Lung microvascular endothelial cell (primary cell): ENCODE data around the gene C11orf58. TPM values are rescaled to one million over a fixed set of nuclear protein-coding genes. Genes with fewer than 3 reads are reported as not detected.

Experiments used
- DNase-seq, 2 donors: peaks; one replicate each; pipeline versions ENCODE4 v3.0.0 to v3.0.0-alpha.2; 2010; ENCODE audit warnings: low read depth in 2 of 2
- total RNA-seq: library from RNA; depleted of rRNA; stranded (reverse); fragments of >200 nt; gene quantifications from 2 replicates; pipeline ENCODE4 v1.2.1, GENCODE V29; 2014

The C11orf58 gene
- total RNA-seq, 1 donor from 2014 or later, result 165 TPM

DNA sequence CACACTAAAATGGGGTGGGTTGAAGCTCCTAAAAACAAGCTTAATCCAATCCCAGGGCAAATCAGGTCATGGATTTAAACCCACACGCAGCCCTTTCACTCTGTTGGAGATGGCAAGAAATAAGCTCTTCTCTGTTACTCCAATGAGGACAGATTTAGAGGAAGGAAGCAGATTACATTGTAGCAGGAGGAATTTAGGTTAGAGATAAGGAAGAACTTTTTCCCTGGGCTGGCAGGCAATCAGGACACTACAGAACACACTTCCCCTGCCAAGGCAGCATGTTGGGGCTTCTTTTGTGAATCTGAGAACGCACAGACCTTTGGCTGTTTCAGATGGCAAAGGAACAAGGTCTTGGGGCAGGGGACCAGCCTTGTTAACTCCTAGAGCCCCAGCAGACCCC is 46.2 kb downstream of the C11orf58 start:
- DNase-seq, result no peak

DNA sequence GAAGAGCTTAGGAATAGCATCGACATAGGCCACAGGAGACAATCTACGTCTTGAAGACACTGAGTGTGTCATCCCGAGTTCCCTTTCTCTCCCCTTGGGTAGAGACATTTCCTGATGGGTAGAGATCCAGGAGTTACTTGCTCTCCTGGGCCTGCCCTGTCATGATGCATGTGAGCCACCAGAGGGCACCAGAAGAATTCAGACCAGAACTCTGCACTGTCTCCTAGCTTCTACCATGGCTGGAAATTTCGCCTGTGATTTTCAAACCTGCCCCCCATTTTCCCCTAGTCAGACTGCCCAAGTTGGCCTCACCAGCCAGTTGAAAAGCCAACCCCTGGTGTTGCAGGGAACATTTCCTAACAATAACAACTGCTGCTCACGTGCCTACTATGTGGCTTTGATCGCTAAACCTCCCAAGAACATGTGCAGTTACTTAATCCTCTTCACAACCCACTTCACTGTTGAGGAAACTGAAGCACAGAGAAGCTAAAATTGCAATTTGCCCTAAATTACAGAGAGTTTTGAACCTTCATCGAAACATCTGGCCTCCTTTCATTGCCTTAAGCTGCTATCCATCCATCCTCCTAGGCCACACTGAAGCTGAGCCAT is 47.2 kb downstream of the C11orf58 start:
- peak; percentile 80 to 86 for DNase-seq

DNA sequence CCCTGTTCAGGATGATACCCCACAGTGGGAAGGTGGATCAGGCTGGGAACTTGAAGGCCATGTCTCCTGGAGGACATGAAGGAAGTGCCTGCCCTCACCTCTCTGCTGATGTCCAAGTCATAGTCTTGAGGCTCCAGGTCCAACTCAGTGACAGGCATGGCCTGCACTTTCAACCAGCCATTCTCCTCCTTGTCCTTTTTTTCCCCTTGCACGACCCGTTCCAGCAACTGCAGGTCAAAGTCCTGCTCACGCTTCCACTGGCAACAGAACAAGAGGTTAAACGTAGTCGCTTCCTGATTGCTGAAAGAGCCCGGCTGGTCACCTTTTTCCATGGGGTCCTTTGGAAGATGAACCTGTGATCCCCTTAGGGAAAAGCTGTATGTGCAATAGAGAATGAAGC is 47.7 kb downstream of the C11orf58 start:
- DNase-seq, result peak in 1 of 2 donors; percentile 16

DNA sequence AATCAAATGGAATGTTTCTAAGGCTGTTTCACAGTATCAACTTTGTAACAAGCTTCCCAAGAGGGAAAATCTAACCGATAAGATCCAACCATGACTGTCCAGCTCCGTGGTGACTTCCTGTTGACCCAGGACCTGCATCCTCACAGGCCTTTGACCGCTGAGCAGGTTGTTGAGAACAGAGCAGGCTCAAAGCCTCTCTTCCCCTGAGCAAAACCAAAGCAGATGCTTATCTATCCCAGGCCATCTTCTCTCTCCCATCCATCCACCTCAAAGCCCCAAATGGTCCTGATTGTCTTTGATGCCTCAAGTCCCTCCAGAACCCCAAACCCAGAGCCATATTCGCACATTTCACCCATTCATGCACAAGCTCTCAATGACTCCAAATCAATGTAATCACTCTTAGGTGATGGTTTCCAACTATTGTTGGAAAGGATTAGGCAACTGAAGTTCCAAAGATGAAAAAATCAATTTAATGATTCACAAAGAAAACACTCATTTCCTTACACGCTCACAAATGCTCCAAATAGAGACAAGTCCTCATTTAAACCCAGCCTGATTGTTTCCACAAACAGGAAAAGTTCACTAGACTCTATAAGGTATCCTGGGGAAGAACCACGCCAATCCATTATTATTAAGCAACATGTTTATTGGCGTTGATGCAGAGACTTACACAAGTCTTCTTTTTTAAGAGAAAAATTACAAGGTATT is 48.7 kb downstream of the C11orf58 start:
- DNase-seq, result peak; percentile 68 to 79

DNA sequence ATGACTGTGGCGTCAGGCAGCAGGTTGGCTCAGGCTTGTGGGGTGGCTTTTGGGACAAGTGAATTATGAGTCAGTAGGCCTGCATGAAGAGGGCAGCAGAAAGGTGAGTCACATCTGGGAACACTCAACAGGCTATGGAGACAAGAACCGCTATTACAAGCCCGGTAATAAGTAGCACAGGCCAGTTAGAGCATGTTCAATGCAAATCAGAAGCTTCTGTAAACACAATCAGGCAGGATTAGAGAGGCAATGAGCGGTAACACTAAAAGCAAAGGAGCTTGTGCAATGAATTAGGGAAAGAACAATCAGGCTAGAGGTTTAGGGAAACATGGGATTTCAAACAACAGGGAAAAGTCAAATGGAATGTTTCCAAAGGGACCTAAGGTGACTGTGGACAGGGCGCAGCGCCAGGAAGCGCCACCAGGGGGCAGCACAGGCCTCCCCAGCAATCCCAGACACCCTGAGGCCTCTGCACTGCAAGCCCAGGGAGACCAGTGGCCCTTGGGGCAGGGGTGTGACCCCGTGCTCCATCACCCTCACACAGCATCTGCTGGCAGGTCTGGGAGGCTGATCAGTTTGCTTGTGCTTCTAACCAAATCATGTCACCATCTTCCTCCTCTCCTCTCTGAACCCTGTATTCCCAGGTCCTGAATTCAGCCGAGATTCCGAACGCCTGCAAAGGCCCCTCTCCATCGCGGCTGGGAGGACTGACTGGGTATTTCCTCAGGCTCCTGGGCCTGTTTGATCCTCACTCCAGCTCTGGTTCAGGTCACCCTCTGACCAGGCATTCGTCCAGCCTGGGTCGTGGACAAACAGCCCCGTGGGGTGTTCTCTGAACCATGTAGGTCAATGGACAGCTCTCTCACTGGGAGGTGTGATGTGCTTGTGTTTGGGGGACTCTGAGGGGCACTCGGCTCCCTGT is 50.0 kb downstream of the C11orf58 start:
- DNase-seq, result peak; percentile 73 to 93

DNA sequence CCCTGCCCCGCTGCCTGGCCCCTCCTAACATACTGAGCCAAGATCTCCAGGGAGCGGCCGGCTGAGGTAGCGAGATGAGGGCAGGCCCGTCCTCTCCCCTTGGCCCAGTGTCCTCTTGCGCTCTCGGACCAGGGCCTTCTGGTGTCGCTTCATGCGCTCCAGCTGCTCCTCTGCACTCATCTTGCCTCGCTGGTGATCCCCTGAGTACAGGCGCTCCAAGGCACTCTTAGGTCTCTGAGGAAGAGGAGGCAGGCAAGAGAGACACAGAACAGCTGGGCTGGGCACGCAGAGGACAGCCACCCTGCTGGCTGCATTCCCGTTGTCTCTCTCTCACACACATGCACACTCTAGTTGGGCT is 50.6 kb downstream of the C11orf58 start:
- no peak for DNase-seq

DNA sequence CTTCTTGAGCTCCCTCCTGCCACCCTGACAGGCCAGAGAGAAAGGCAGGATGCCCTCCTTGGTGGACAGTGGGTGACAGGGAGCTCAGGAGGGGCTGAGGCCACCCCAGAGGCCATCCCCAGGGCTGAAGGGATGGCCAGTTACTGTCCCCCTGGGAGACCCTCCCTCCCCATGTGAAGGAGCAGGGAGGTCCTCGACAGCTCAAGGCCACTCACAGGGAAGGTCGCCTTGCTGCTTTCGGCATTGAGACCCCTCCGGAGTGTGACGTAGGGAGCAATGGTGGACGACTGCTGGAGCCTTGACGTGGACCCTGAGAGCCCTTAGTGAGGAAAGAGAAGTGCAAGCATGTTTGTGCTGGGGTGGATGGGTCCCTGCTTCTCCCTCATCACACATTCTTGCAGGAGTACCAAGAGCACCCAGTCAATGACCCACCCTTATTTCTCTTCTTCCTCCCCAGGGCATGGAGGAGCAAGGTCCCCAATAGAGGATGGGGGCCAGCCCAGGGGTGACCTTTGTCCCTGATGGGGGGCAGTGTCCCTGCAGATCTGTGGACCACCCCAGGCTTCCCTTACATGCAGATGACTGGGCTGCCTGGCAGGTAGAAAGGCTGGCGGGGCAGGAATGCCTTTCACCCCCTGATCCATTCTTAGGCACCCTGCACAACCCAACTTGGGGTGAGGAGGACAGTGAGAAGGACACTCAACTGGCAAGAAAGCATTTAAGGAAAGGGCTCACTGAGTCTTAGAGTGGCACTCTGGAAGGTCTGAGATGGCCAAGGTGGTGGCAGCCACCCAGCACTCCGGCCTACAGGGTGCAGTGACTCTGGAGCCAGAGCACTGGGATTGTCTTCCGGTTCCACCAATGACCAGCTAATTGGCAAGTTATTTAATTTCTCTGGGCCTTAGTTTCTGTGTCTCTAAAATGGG is 51.4 kb downstream of the C11orf58 start:
- no peak for DNase-seq

DNA sequence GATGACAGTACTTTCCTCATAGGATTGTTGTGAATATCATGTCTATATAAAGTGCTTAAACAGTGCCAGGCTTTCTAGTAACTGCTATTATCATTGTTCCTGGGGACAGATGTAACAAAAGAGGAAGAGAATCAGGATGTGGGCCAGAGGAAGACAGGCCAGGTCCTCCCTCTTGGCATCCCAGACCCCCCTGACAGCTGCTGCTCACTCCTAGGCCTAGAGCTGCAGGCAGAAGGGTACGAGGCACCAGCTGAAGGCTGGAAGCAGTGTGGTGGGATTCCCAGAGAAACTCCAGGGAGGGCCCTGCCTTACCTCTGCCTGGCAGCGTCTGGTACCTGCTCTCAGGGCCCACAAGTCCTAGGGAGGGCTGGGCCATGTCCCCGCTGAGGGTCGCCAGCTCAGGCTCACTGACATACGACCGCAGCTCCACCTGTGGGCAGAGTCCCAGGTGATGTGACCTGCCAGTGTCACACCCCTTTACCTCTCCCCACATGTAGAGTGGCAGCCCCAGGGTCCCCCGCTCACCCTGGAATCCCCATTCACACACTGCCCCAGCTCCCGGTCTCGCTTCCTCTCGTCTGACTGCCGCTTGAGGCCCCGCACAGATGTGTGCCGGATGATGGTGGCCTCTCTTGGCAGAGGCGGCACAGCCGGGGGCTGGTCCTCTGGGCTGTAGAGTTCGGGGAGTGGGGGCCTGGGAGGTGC is 52.2 kb downstream of the C11orf58 start:
- DNase-seq, result peak in 1 of 2 donors; percentile 38

DNA sequence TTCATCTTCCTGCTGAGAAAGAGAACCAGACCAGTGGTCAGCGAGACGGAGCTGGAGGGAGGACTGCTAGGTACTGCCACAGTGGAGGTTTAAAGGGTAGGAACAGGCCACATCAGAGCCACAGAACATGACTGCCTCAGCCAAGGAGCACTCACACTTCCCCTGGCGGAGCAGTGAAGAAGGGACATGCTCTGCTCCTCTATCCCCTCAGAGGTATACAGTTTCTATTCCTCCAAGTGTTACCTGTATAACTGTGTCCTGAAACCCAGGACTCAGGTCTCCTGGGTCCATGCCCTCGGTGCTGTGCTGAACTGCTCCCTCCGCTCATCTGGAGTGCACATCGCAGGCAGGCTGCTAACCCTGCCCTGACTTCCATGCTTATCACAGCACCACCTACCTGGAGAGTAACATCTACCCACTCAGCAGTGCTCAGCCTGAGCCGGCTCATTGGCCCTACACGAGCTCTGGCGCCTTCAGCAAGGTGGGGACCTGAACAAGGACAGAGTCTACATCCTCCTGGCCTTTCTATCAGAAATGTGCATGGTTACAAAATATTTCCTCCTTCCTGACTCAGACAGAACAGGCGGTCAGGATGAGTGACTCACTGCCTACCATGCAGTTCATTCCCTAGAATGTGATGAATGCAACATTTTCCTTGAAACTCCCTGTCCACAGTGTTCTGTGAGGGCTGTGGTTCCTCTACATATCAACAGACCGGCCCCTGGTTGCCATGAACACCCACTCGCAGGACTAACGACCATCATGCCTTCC is 52.9 kb downstream of the C11orf58 start:
- peak; percentile 94 to 96 for DNase-seq

DNA sequence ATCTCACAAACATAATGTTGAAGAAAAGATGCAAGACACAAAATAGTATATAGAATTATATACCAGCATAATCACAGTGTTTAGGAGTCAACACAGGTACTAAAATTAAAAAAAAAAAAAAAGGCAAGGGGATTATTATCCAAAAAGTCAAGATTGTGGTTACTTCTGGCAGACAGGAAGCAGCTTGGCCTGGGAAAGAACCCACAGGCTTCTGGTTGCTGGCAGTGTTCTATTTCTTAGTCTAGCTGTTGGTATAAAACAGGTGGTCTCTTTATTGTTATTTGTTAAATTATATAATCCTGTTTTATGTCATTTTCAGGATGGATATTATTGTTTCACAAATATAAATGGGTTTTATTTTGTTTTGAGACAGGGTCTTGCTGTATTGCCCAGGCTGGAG is 54.0 kb downstream of the C11orf58 start:
- DNase-seq, result peak in 1 of 2 donors; percentile 72

DNA sequence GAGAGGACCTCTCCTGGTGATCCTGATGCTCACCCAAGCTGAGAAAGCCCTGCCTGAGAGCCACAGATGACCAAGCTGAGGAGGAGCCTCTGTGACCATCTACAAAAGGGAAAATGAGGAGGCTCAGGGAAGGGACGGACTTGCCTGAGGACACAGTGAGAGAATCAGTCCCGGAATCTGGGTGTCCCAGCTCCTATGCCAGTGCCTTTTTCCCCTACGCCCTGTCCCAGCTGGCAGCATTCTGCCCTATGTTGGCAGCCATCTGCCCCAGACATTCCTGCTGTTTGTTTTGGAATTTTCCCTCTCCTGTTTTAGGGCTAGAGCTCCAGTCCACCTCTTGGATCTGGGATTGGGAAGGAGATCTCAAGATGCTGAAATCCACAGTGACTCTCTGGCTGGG is 54.6 kb downstream of the C11orf58 start:
- DNase-seq, result no peak

DNA sequence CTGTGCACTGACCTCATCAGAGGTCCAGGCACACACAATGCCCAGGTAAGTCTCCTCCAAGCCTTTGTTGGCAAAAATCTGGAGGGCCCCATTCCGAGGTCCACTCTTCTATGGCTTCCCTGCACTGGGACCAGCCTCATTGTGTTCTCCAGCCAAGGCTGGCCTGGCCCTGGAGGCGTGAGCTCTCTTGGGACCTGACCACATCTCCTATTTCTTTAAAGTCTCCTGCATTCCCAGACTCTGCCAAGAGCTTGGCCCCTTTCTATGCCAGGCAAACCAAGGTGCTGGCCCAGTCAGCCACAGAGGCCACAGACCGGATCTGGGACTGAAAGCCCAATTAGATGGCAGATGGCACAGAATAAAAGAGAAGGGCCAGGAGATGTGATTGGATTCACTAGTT is 55.1 kb downstream of the C11orf58 start:
- DNase-seq, result no peak

DNA sequence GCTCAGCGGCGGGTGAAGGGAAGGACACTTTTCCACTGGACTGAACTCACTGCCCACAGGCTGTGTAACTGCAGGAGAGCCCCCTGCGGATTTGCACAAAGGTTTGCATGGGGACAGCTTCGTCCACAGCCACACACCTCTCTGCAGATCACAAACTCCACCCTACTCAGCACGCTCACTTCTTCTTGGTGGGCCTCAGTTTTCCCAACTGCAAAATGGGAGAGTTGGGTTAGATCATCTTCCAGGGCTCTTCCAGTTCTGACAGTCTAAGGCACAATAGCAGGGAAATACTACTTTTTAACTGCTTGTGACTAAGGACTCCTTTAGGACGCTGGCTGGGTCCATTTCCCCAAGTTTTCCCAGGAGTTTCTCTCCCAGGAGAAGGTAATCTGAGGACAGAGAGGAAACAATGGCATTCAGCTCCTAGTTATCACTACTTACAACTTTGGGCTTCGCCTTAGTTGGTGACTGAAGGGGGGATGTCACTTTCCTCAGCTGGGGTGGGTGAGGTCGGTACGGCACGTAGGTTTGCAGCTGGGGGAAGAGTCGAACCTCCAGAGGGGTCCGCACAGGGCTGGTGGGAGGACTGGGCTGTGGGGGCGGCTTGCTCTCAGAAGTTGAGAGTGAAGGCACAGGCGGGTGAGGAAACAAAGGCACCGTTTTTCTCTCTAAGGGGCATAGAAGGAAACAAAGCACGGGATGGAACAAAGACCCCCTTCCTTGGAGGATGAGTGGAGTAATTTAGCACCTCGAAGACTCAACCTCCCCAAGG is 55.8 kb downstream of the C11orf58 start:
- no peak for DNase-seq

DNA sequence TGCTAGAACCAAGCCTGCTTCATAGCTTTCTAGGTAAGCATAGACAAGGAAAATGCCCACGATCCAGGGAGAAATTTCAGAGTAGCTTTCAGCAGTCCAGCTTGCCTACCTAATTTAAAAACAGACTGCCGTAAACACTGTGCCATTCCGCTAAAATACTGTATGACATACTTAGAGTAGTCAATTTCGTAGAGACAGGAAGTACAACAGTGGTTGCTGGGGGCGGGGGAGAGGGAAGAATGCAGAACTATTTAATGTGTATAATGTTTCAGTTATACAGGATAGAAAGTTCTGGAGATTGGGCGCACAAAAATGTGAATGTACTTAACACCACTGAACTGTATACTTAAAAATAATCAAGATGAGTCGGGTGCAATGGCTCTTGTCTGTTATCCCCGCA is 56.7 kb downstream of the C11orf58 start:
- DNase-seq, result no peak

DNA sequence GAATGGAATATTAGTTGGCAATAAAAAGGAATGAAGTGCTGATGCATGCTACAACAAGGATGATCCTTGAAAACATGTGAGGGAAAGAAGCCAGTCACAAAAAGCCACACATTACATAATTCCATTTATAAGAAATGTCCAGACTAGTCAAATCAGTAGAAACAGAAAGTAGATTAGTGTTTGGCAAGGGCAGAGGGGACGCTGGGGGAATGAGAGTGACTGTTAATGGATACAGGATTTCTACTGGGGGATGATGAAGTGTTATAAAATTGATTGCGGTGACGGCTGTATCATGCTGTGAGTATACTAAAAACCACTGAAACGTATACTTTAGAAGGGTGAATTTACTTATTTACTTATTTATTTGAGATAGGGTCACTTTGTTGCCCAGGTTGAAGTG is 57.9 kb downstream of the C11orf58 start:
- DNase-seq, result no peak

DNA sequence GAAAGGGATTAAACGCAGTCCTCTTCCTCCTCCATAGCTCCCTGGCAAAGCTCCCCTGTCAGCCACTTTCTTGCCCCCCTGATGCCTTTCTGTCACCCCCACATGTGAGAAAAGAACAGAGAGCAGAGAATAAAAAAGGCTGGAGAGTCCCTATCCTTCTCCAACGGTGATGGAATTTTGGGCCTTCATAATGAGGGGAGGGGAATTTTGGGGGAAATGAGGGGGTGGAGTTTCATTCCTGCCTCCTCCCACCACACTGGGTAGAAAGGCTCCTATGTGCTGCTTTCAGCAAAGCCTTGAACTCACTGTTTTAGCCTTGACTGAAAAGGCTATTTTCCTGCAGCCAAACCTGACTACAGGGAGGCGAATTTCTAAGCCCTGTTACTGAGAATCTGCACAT is 59.3 kb downstream of the C11orf58 start:
- DNase-seq, result no peak

DNA sequence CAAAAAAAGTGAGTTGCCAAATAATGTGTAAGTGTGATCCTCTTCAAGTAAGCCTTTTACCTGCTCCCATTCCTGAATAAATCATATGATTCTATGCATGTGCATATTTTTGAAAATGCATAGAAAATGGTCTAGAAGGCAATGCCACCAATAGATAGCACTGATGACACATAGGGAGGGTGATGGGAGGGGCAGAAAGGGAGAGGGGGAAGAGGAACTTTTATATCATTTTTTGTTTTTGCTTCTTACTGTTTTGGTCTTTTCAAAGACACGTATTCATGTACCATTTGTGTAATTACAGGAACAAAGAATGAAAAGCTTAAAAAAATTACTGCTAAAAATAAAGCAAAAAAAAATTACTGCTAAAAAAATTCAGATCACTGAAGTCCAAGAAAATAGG is 60.8 kb downstream of the C11orf58 start:
- DNase-seq, result no peak

DNA sequence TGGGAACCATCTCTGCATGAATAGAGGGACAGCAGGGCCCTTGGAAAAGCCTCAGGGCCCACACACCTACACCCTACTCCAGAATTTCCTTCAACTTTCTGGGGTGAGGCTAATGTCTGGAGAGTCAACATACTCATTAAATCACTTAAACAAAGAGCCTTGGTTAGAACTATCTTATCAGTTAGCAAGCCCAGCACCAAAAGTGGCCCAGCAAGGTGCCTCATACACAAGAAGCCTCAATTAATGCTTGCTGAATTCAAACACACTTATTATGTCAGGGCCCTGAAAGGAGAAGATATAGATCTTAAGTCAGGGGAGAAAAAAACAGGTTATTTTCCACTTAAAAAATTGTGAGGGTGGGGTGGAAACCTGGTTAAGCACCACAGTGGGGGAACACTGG is 61.4 kb downstream of the C11orf58 start:
- DNase-seq, result no peak

DNA sequence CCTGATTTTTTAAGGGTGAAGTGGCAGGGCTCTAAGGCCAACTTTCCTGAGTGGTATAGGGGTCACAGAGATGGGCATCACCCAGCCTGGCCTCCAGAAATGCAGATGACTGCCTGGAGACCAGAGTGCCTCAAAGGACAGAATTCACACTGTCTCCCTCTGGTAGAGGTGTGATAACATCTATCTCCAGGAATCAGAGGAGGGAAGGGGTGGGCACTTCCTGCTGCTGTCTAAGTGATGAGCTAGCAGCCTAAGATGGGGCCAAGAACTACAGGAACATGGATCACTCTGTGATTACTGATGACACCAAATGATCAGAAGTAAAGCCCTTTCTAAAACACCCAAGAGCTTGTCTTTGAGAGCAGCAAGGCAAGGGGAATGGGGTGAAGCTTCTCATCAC is 61.9 kb downstream of the C11orf58 start:
- DNase-seq, result peak in 1 of 2 donors; percentile 24
